Astrocyte (in vitro differentiated cells and primary cell): ENCODE measurements around the gene UQCRQ. TPM values are rescaled to one million over a fixed set of nuclear protein-coding genes. Genes with fewer than 3 reads are reported as not detected.

Experiments
- DNase-seq: peaks from one replicate; pipeline ENCODE4 v3.0.0-alpha.2; 2010; ENCODE audit warnings: low read depth
- FAIRE-seq: peaks from 2 replicates; lab custom pipeline; 2011; peaks lifted over from hg19 to GRCh38; lab: Jason Lieb, UNC
- H2AFZ ChIP-seq: 2 replicates; pipeline ENCODE4 v1.6.0; 2012; ENCODE audit warnings: low read depth, low read length, inconsistent platforms
- H3K27ac ChIP-seq: 2 replicates; pipeline ENCODE4 v1.5.1; 2011; ENCODE audit warnings: low read depth, low read length, inconsistent platforms
- H3K27me3 ChIP-seq: 2 replicates; pipeline ENCODE4 v1.6.0; 2011; ENCODE audit warnings: low read length, inconsistent platforms; ENCODE audit not compliant: insufficient read depth
- H3K36me3 ChIP-seq: 2 replicates; pipeline ENCODE4 v1.5.1; 2011; ENCODE audit warnings: low read length, inconsistent platforms; ENCODE audit not compliant: insufficient read depth
- H3K4me1 ChIP-seq: 2 replicates; pipeline ENCODE4 v1.5.1; 2011; ENCODE audit warnings: low read length, inconsistent platforms; ENCODE audit not compliant: insufficient read depth
- H3K4me2 ChIP-seq: 2 replicates; pipeline ENCODE4 v1.6.0; 2012; ENCODE audit warnings: low read length, inconsistent platforms
- H3K4me3 ChIP-seq: 2 replicates; pipeline ENCODE4 v1.5.1; 2011; ENCODE audit warnings: low read depth, mild to moderate bottlenecking, low read length, inconsistent platforms; ENCODE audit not compliant: insufficient read depth
- H3K79me2 ChIP-seq: 2 replicates; pipeline ENCODE4 v1.6.0; 2012; ENCODE audit warnings: mild to moderate bottlenecking, low read length, inconsistent platforms; ENCODE audit not compliant: insufficient read depth
- H3K9ac ChIP-seq: 2 replicates; pipeline ENCODE4 v1.6.0; 2012; ENCODE audit warnings: mild to moderate bottlenecking, low read length, inconsistent platforms
- H3K9me3 ChIP-seq: 2 replicates; pipeline ENCODE4 v1.5.1; 2012; ENCODE audit warnings: low read depth, mild to moderate bottlenecking, low read length, inconsistent platforms; ENCODE audit not compliant: insufficient read depth
- H4K20me1 ChIP-seq: 2 replicates; pipeline ENCODE4 v1.6.0; 2012; ENCODE audit warnings: low read length, inconsistent platforms; ENCODE audit not compliant: insufficient read depth
- H3K27ac Mint-ChIP-seq: one replicate; pipeline ENCODE4 v1.8.0; 2021; ENCODE audit warnings: mild to moderate bottlenecking, mixed read lengths; ENCODE audit not compliant: unreplicated experiment
- H3K27me3 Mint-ChIP-seq: one replicate; pipeline ENCODE4 v1.8.0; 2021; ENCODE audit warnings: low read depth, mixed read lengths; ENCODE audit not compliant: unreplicated experiment
- H3K36me3 Mint-ChIP-seq: one replicate; pipeline ENCODE4 v1.8.0; 2021; ENCODE audit warnings: low read depth, mixed read lengths; ENCODE audit not compliant: unreplicated experiment
- H3K4me1 Mint-ChIP-seq: one replicate; pipeline ENCODE4 v1.8.0; 2021; ENCODE audit warnings: low read depth, mixed read lengths; ENCODE audit not compliant: unreplicated experiment
- H3K4me3 Mint-ChIP-seq: one replicate; pipeline ENCODE4 v1.8.0; 2021; ENCODE audit warnings: mild to moderate bottlenecking, moderate library complexity, mixed read lengths; ENCODE audit not compliant: unreplicated experiment
- H3K9me3 Mint-ChIP-seq: one replicate; pipeline ENCODE4 v1.8.0; 2021; ENCODE audit warnings: mild to moderate bottlenecking, mixed read lengths; ENCODE audit not compliant: unreplicated experiment
- CTCF ChIP-seq: IDR thresholded peaks from 2 replicates; pipeline ENCODE4 v1.5.1; 2011; ENCODE audit warnings: low read depth, mild to moderate bottlenecking, inconsistent platforms, low read length, moderate library complexity; ENCODE audit not compliant: insufficient read depth
- EZH2 ChIP-seq: IDR thresholded peaks from 2 replicates; pipeline ENCODE4 v1.6.1; 2012; ENCODE audit warnings: mild to moderate bottlenecking, low read length, inconsistent platforms; ENCODE audit not compliant: insufficient read depth
- total RNA-seq: library from RNA; stranded (reverse); gene quantifications from 2 replicates; pipeline ENCODE4 v1.2.1, GENCODE V29; 2021

The UQCRQ gene
- total RNA-seq, 1 donor from 2014 or later, result 382 TPM

- FAIRE-seq (no peak), DNase-seq (no peak)
- peaks cover 19% of the 10 kb centered on the region for H3K4me1 Mint-ChIP-seq
- H3K27me3 Mint-ChIP-seq, result no peaks in the 10 kb centered on the region
- H3K4me3 Mint-ChIP-seq, result no peak overlapping the region
- no peaks in the 10 kb centered on the region for H3K9me3 ChIP-seq
- H3K27ac ChIP-seq, result no peak overlapping the region
- no peak overlapping the region for H3K27ac Mint-ChIP-seq
- peaks cover 16% of the 10 kb centered on the region for H3K36me3 Mint-ChIP-seq
- H3K9ac ChIP-seq, result no peak overlapping the region
- no peak for TF ChIP-seq EZH2
- TF ChIP-seq CTCF, result no peak
- H3K4me3 ChIP-seq, result no peak overlapping the region
- H4K20me1 ChIP-seq, result peaks cover 26% of the 10 kb centered on the region
- H3K4me2 ChIP-seq, result no peak overlapping the region
- no peaks in the 10 kb centered on the region for H3K9me3 Mint-ChIP-seq
- no peaks in the 10 kb centered on the region for H3K27me3 ChIP-seq
- no peak overlapping the region for H2AFZ ChIP-seq
- no peaks in the 10 kb centered on the region for H3K4me1 ChIP-seq
- peaks cover 56% of the 10 kb centered on the region for H3K36me3 ChIP-seq
- peaks cover 14% of the 10 kb centered on the region for H3K79me2 ChIP-seq
Measured at GRCh38 chr5:132887283-132887682, 20.8 kb downstream of the UQCRQ start.

- Histone ChIP-seq H3K27me3 (no peaks in the 10 kb centered on the region), H3K27ac (no peak overlapping the region), H3K4me1 (no peaks in the 10 kb centered on the region), H3K36me3 (peaks cover 71% of the 10 kb centered on the region), H3K79me2 (peaks cover 35% of the 10 kb centered on the region), H3K9me3 (no peaks in the 10 kb centered on the region), H2AFZ (no peak overlapping the region), H4K20me1 (peaks cover 45% of the 10 kb centered on the region), H3K9ac (no peak overlapping the region), H3K4me3 (no peak overlapping the region), H3K4me2 (no peak overlapping the region)
- Mint-ChIP-seq H3K36me3 (peaks cover 20% of the 10 kb centered on the region), H3K27ac (no peak overlapping the region), H3K9me3 (no peaks in the 10 kb centered on the region), H3K4me1 (peaks cover 14% of the 10 kb centered on the region), H3K27me3 (no peaks in the 10 kb centered on the region), H3K4me3 (no peak overlapping the region)
- no peak for DNase-seq
- TF ChIP-seq EZH2, result no peak
- TF ChIP-seq CTCF, result no peak
- no peak for FAIRE-seq
Measured at GRCh38 chr5:132889501-132889900, 23.1 kb downstream of the UQCRQ start.

- peaks cover 26% of the 10 kb centered on the region for H3K36me3 Mint-ChIP-seq
- H3K9me3 ChIP-seq, result no peaks in the 10 kb centered on the region
- H3K9me3 Mint-ChIP-seq, result no peaks in the 10 kb centered on the region
- H3K27ac ChIP-seq, result no peak overlapping the region
- peaks cover 48% of the 10 kb centered on the region for H3K79me2 ChIP-seq
- H3K36me3 ChIP-seq, result peaks cover 82% of the 10 kb centered on the region
- no peak overlapping the region for H3K4me2 ChIP-seq
- FAIRE-seq (no peak), DNase-seq (no peak)
- H3K4me3 Mint-ChIP-seq, result no peak overlapping the region
- H3K4me3 ChIP-seq, result no peak overlapping the region
- H3K27me3 ChIP-seq, result no peaks in the 10 kb centered on the region
- no peak overlapping the region for H2AFZ ChIP-seq
- H4K20me1 ChIP-seq, result peaks cover 57% of the 10 kb centered on the region
- H3K4me1 ChIP-seq, result no peaks in the 10 kb centered on the region
- no peak overlapping the region for H3K9ac ChIP-seq
- no peak for TF ChIP-seq EZH2
- no peak for TF ChIP-seq CTCF
- H3K27me3 Mint-ChIP-seq, result no peaks in the 10 kb centered on the region
- peaks cover 14% of the 10 kb centered on the region for H3K4me1 Mint-ChIP-seq
- H3K27ac Mint-ChIP-seq, result no peak overlapping the region
Measured at GRCh38 chr5:132890817-132891216, 24.4 kb downstream of the UQCRQ start.
